ENCODE measurements around the gene RAB1A. TPM values are rescaled to one million over a fixed set of nuclear protein-coding genes. Genes with fewer than 3 reads are reported as not detected.

Gene RAB1A
- total and polyA plus RNA-seq, 2 donors (not counting 1 experiment from before 2014, with no cell fraction given), result 26.6 to 42.2 TPM

GRCh38 chr2:65101071-65101470 is 28.8 kb downstream of the RAB1A start:
- H3K4me3 ChIP-seq (ENCODE audit: control extremely low read depth in 1 of 5, extremely low read depth in 1 of 5, insufficient read depth in 1 of 5, low read depth in 2 of 5, low read length in 4 of 5), result no peak overlapping the region
- WGBS (ENCODE audit: insufficient coverage), result no CpG with 5 or more reads among the region's 3 CpGs
- no peaks in the 10 kb centered on the region for H3K4me1 ChIP-seq (ENCODE audit: control insufficient read depth in 2 of 2, insufficient read depth in 2 of 2, low read length in 2 of 2)
- ATAC-seq (ENCODE audit: low read depth) (no peak), DNase-seq (no peak)
- H3K27ac ChIP-seq (ENCODE audit: low read length in 2 of 2), result no peak overlapping the region
- Mint-ChIP-seq H3K4me3 (no peak overlapping the region), H3K9me3 (ENCODE audit: insufficient read depth) (no peaks in the 10 kb centered on the region), H3K27ac (no peak overlapping the region), H3K27me3 (no peaks in the 10 kb centered on the region), H3K4me1 (peaks cover 8% of the 10 kb centered on the region)
- intact Hi-C loops (cut with micrococcal nuclease), result no loop called here
- no peak overlapping the region for H3K9ac ChIP-seq (ENCODE audit: low read length)
- no peaks in the 10 kb centered on the region for H3K27me3 ChIP-seq (replicated peaks in 1 of 4; ENCODE audit: control extremely low read depth in 1 of 4, control insufficient read depth in 3 of 4, insufficient read depth in 4 of 4, low read length in 3 of 4)
- ChIA-PET CTCF (interaction anchor here (0.7 kb wide), 1 partner anchor 19 kb away, joined by 3 read pairs; no protein-coding TSS in a partner anchor), POLR2A (interaction anchor here (0.7 kb wide), 1 partner anchor 60 kb away, joined by 4 read pairs; no protein-coding TSS in a partner anchor)
- no peak overlapping the region for H3K4me2 ChIP-seq (replicated peaks; ENCODE audit: low read depth, low read length, poor library complexity, severe bottlenecking)
- H2AFZ ChIP-seq (ENCODE audit: insufficient read depth, low read depth, low read length, poor library complexity, severe bottlenecking), result no peak overlapping the region
- H3K79me2 ChIP-seq (ENCODE audit: control insufficient read depth, insufficient read depth, low read length), result peaks cover 77% of the 10 kb centered on the region
- peaks cover 15 to 72% of the 10 kb centered on the region in 2 experiments for H3K36me3 ChIP-seq (replicated peaks in 1 of 2; ENCODE audit: control extremely low read depth in 1 of 2, control insufficient read depth in 1 of 2, extremely low read depth in 1 of 2, insufficient read depth in 2 of 2, low read length in 1 of 2)
- no peaks in the 10 kb centered on the region for H3K9me3 ChIP-seq (ENCODE audit: control extremely low read depth in 1 of 3, control insufficient read depth in 2 of 3, insufficient read depth in 1 of 3, low read length in 2 of 3)
- H4K20me1 ChIP-seq (ENCODE audit: control insufficient read depth, insufficient read depth, low read length, poor library complexity, severe bottlenecking), result peaks cover 63% of the 10 kb centered on the region
- TF ChIP-seq, protein P1, sequence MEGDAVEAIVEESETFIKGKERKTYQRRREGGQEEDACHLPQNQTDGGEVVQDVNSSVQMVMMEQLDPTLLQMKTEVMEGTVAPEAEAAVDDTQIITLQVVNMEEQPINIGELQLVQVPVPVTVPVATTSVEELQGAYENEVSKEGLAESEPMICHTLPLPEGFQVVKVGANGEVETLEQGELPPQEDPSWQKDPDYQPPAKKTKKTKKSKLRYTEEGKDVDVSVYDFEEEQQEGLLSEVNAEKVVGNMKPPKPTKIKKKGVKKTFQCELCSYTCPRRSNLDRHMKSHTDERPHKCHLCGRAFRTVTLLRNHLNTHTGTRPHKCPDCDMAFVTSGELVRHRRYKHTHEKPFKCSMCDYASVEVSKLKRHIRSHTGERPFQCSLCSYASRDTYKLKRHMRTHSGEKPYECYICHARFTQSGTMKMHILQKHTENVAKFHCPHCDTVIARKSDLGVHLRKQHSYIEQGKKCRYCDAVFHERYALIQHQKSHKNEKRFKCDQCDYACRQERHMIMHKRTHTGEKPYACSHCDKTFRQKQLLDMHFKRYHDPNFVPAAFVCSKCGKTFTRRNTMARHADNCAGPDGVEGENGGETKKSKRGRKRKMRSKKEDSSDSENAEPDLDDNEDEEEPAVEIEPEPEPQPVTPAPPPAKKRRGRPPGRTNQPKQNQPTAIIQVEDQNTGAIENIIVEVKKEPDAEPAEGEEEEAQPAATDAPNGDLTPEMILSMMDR (IDR thresholded peaks at IDR 0.05), result no peak
- TF ChIP-seq EZH2 (IDR thresholded peaks at IDR 0.05; ENCODE audit: borderline replicate concordance, insufficient read depth, low read depth, low read length, poor library complexity, severe bottlenecking), result no peak

DNA sequence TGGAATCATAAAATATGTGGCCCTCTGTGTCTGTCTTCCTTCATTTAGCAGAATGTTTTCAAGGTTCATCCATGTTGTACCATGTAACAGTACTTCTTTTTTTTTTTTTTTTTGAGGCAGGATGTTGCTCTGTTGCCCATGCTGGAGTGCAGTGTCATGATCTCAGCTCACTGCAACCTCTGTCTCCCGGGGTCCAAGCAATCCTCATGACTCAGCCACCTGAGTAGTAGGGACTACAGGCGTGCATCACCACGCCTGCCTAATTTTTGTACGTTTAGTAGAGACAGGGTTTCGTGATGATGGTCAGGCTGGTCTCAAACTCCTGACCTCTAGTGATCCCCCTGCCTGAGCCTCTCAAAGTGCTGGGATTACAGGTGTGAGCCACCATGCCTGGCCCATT is 31.2 kb downstream of the RAB1A start:
- 86% methylated on average over 4 of the region's 5 CpGs for WGBS (ENCODE audit: insufficient coverage)
- DNase-seq (no peak), ATAC-seq (ENCODE audit: low read depth) (no peak)
- Mint-ChIP-seq H3K4me1 (no peaks in the 10 kb centered on the region), H3K27me3 (no peaks in the 10 kb centered on the region), H3K9me3 (ENCODE audit: insufficient read depth) (no peaks in the 10 kb centered on the region), H3K27ac (no peak overlapping the region), H3K4me3 (no peak overlapping the region)
- ChIA-PET CTCF (no interaction called here), POLR2A (no interaction called here)
- H2AFZ ChIP-seq (ENCODE audit: insufficient read depth, low read depth, low read length, poor library complexity, severe bottlenecking), result no peak overlapping the region
- H3K4me3 ChIP-seq (ENCODE audit: control extremely low read depth in 1 of 5, extremely low read depth in 1 of 5, insufficient read depth in 1 of 5, low read depth in 2 of 5, low read length in 4 of 5), result no peak overlapping the region
- no peak overlapping the region for H3K4me2 ChIP-seq (replicated peaks; ENCODE audit: low read depth, low read length, poor library complexity, severe bottlenecking)
- H3K79me2 ChIP-seq (ENCODE audit: control insufficient read depth, insufficient read depth, low read length), result peaks cover 62% of the 10 kb centered on the region
- no peak overlapping the region for H3K9ac ChIP-seq (ENCODE audit: low read length)
- H4K20me1 ChIP-seq (ENCODE audit: control insufficient read depth, insufficient read depth, low read length, poor library complexity, severe bottlenecking), result peaks cover 52% of the 10 kb centered on the region
- peaks cover 15 to 81% of the 10 kb centered on the region in 2 experiments for H3K36me3 ChIP-seq (replicated peaks in 1 of 2; ENCODE audit: control extremely low read depth in 1 of 2, control insufficient read depth in 1 of 2, extremely low read depth in 1 of 2, insufficient read depth in 2 of 2, low read length in 1 of 2)
- TF ChIP-seq, protein P1 (IDR thresholded peaks at IDR 0.05), result no peak
- TF ChIP-seq EZH2 (IDR thresholded peaks at IDR 0.05; ENCODE audit: borderline replicate concordance, insufficient read depth, low read depth, low read length, poor library complexity, severe bottlenecking), result no peak
- H3K9me3 ChIP-seq (ENCODE audit: control extremely low read depth in 1 of 3, control insufficient read depth in 2 of 3, insufficient read depth in 1 of 3, low read length in 2 of 3), result peaks cover 0 to 3% (median 0%) of the 10 kb centered on the region in 3 donors
- peak overlapping the region in 1 of 2 donors; percentile 15 for H3K27ac ChIP-seq (ENCODE audit: low read length in 2 of 2)
- intact Hi-C loops (cut with micrococcal nuclease), result no loop called here
- no peaks in the 10 kb centered on the region for H3K4me1 ChIP-seq (ENCODE audit: control insufficient read depth in 2 of 2, insufficient read depth in 2 of 2, low read length in 2 of 2)
- H3K27me3 ChIP-seq (replicated peaks in 1 of 4; ENCODE audit: control extremely low read depth in 1 of 4, control insufficient read depth in 3 of 4, insufficient read depth in 4 of 4, low read length in 3 of 4), result no peaks in the 10 kb centered on the region
